ENCODE data around the gene LRPPRC.

Gene LRPPRC

GRCh38 chr2:43852196-43852730 lies 143.5 kb downstream of the LRPPRC start:
- no peak for DNase-seq

- no peak for DNase-seq
These were observed 144.5 kb downstream of the LRPPRC start for GRCh38 chr2:43851011-43851980.

GRCh38 chr2:43848214-43848613 lies 147.6 kb downstream of the LRPPRC start:
- DNase-seq = no peak

GRCh38 chr2:43846140-43846793 lies 149.5 kb downstream of the LRPPRC start:
- no peak for DNase-seq

- no peak for DNase-seq
These were observed 150.6 kb downstream of the LRPPRC start for GRCh38 chr2:43845181-43845580.

- no peak for DNase-seq
These were observed 152.9 kb downstream of the LRPPRC start for GRCh38 chr2:43842866-43843226.

GRCh38 chr2:43841949-43842865 lies 153.6 kb downstream of the LRPPRC start:
- DNase-seq = no peak

- no peak for DNase-seq
These were observed 154.8 kb downstream of the LRPPRC start for GRCh38 chr2:43840965-43841364.

GRCh38 chr2:43839776-43840564 lies 155.8 kb downstream of the LRPPRC start:
- DNase-seq = no peak

- DNase-seq = no peak
These were observed 157.1 kb downstream of the LRPPRC start, which contains the start of the genes ABCG5 and ABCG8 for GRCh38 chr2:43838560-43839267. Gene ABCG5, minus strand, starts transcription at chr2:43838839. Its CDS starts 160 bp downstream, at chr2:43838679. Gene ABCG8, plus strand, starts transcription at chr2:43838971. Its CDS starts 83 bp downstream, at chr2:43839054.

GRCh38 chr2:43837831-43838559 lies 157.8 kb downstream of the LRPPRC start:
- no peak for DNase-seq

GRCh38 chr2:43837033-43837432 lies 158.8 kb downstream of the LRPPRC start:
- no peak for DNase-seq

Data from activated CD4-positive, alpha-beta T cell treated with anti-CD3 and anti-CD28 coated beads for 48 hours (primary cell).